GM06990 (cell line): Measurements from ENCODE around the gene GPR162.
A peak's percentile ranks its signal among the peaks of the same experiment; 100 is the strongest.

ENCODE experiments used
- DNase-seq: peaks from one replicate; pipeline ENCODE4 v3.0.0-alpha.2; 2011; ENCODE audit not compliant: insufficient read length; ENCODE audit errors: extremely low read depth
- H3K27me3 ChIP-seq: replicated peaks from 2 replicates; pipeline ENCODE4 v1.6.0; 2011; ENCODE audit warnings: low read length; ENCODE audit not compliant: control insufficient read depth, insufficient read depth
- H3K36me3 ChIP-seq: 2 replicates; pipeline ENCODE4 v1.5.1; 2011; ENCODE audit warnings: low read length; ENCODE audit not compliant: control insufficient read depth, insufficient read depth
- H3K4me3 ChIP-seq: replicated peaks from 2 replicates; pipeline ENCODE4 v1.5.1; 2011; ENCODE audit warnings: low read depth, mild to moderate bottlenecking, control low read depth, low read length
- TF ChIP-seq, protein P1 (sequence below): IDR thresholded peaks from 2 replicates; pipeline ENCODE4 v1.5.1; 2011; ENCODE audit warnings: low read length, control low read depth, mild to moderate bottlenecking, inconsistent platforms; ENCODE audit not compliant: insufficient read depth, poor library complexity, severe bottlenecking

Gene GPR162

GRCh38 chr12:6827437-6827911 lies 5.9 kb downstream of the GPR162 start:
- H3K27me3 ChIP-seq: peaks cover 6% of the 10 kb centered on the region
- no peak overlapping the region for H3K4me3 ChIP-seq
- H3K36me3 ChIP-seq: no peaks in the 10 kb centered on the region
- TF ChIP-seq, protein P1, sequence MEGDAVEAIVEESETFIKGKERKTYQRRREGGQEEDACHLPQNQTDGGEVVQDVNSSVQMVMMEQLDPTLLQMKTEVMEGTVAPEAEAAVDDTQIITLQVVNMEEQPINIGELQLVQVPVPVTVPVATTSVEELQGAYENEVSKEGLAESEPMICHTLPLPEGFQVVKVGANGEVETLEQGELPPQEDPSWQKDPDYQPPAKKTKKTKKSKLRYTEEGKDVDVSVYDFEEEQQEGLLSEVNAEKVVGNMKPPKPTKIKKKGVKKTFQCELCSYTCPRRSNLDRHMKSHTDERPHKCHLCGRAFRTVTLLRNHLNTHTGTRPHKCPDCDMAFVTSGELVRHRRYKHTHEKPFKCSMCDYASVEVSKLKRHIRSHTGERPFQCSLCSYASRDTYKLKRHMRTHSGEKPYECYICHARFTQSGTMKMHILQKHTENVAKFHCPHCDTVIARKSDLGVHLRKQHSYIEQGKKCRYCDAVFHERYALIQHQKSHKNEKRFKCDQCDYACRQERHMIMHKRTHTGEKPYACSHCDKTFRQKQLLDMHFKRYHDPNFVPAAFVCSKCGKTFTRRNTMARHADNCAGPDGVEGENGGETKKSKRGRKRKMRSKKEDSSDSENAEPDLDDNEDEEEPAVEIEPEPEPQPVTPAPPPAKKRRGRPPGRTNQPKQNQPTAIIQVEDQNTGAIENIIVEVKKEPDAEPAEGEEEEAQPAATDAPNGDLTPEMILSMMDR: no peak
- no peak for DNase-seq

DNA sequence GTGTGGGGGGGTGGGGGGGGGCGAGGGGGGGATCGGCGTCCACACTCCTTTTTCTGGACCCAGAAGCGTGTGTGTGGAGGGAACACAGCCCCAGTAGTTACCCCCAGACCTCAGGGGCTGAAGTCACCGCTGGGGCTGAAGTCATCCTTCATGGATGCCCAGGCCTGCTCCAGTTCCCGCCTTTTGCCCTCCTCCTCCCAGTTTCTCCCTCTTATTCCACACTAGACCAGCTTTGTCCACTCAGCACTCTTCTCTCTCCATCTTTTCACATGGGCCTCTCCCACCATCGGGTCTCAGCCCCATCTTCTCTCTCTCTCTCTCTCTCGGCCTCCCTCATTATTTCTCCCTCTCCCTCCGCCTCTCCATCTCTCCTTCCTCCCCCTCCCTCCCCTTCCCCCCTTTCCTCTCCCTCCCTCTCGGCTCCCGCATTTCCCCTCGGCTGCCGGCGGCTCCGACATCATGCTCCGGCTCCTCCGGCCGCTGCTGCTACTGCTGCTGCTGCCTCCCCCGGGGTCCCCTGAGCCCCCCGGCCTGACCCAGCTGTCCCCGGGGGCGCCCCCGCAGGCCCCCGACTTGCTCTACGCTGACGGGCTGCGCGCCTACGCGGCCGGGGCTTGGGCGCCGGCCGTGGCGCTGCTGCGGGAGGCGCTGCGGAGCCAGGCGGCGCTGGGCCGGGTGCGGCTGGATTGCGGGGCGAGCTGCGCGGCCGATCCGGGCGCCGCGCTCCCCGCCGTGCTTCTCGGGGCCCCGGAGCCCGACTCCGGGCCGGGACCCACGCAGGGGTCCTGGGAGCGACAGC lies 6.6 kb downstream of the GPR162 start, which contains the start of gene P3H3:
TSS of gene P3H3 (plus strand) at position 426 of the 799 bp plus-strand sequence. CDS start at position 460, 34 bp downstream.
- Histone ChIP-seq H3K36me3 (no peaks in the 10 kb centered on the region), H3K4me3 (peak within 1 kb of the TSS; percentile 51), H3K27me3 (peaks cover 5% of the 10 kb centered on the region)
- no peak for DNase-seq
- TF ChIP-seq, protein P1: no peak

- TF ChIP-seq, protein P1: no peak
- DNase-seq: no peak
- Histone ChIP-seq H3K27me3 (peaks cover 3% of the 10 kb centered on the region), H3K4me3 (peak overlapping the region; percentile 51), H3K36me3 (no peaks in the 10 kb centered on the region)
Measured at GRCh38 chr12:6828781-6829535, 7.3 kb downstream of the GPR162 start.

DNA sequence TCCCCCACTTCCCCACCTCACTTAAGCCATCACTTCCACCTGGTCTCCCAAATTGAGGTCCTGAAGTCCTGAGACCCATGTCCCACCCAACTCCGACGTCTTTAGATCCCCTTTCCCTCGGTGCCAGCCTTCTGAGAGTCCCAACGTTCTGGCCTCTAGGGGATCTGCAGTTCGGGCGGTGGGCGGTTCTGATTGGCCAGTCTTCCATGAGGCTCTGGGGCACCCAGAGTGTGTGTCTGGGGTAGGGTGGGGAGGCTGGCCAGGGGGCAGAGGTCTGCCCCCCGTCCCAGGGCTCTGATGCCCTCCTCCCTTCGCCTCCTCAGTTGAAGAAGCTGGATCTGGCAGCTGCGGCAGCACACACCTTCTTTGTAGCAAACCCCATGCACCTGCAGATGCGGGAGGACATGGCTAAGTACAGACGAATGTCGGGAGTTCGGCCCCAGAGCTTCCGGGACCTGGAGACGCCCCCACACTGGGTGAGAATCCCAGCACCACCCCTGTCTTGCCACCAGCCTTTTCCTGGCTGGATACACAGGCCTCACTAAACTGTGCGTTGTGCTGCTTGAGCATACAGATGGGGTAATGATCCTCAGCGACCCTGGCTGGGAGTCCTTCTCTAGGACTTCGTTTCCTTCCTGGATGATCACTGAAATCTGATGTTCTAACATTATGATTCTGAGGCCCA lies 8.1 kb downstream of the GPR162 start:
- TF ChIP-seq, protein P1: no peak
- Histone ChIP-seq H3K4me3 (no peak overlapping the region), H3K27me3 (peaks cover 3% of the 10 kb centered on the region), H3K36me3 (no peaks in the 10 kb centered on the region)
- no peak for DNase-seq

- DNase-seq: no peak
- no peak overlapping the region for H3K4me3 ChIP-seq
- TF ChIP-seq, protein P1: no peak
- peaks cover 3% of the 10 kb centered on the region for H3K27me3 ChIP-seq
- no peaks in the 10 kb centered on the region for H3K36me3 ChIP-seq
Measured at GRCh38 chr12:6830286-6830890, 8.8 kb downstream of the GPR162 start.
